Islet precursor cell (in vitro differentiated cells): ENCODE results near the gene ADGRV1.
"Not testable (repeated sequence)": the region's sequence is repeated elsewhere in the genome, so short reads cannot be mapped to it uniquely, and the experiment has no call there.

Experiments used
- DNase-seq: peaks from one replicate; pipeline ENCODE4 v3.0.0-alpha.2; 2018

ADGRV1 gene

DNA sequence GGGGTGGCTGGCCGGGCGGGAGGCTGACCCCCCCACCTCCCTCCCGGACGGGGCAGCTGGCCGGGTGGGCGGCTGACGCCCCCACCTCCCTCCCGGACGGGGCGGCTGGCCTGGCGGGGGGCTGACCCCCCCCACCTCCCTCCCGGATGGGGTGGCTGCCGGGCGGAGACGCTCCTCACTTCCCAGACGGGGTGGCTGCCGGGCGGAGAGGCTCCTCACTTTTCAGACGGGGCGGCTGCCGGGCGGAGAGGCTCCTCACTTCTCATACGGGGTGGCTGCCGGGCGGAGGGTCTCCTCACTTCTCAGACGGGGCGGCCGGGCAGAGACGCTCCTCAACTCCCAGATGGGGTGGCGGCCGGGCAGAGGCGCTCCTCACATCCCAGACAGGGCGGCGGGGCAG lies 37.2 kb downstream of the ADGRV1 start:
- DNase-seq, result not testable (repeated sequence)

DNA sequence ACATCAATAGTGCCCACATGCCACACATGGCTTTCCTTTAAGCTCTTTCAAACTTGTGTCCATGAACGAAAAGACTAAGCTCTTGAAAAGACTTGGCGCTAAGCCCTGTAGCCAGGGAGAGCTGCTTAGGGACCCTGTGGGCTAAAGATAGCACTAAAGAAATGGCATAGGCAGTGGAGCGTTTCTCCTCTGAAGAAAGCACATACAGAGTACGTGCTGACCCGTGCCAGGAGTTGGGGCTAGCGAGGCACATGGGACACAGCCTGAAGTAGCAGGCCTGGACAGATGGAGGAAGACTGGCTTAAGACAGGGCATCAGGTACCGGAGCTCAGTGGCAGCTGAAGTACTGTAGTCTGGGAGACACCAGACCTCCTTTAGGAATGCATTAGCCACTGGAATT lies 39.7 kb downstream of the ADGRV1 start:
- no peak for DNase-seq

DNA sequence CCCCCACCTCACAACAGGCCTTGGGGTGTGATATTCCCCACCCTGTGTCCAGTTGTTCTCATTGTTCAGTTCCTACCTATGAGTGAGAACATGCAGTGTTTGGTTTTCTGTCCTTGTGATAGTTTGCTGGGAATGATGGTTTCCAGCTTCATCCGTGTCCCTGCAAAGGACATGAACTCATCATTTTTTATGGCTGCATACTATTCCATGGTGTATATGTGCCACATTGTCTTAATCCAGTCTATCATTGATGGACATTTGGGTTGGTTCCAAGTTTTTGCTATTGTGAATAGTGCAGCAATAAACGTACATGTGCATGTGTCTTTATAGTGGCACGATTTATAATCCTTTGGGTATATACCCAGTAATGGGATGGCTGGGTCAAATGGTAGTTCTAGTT lies 41.7 kb downstream of the ADGRV1 start:
- not testable (repeated sequence) for DNase-seq

DNA sequence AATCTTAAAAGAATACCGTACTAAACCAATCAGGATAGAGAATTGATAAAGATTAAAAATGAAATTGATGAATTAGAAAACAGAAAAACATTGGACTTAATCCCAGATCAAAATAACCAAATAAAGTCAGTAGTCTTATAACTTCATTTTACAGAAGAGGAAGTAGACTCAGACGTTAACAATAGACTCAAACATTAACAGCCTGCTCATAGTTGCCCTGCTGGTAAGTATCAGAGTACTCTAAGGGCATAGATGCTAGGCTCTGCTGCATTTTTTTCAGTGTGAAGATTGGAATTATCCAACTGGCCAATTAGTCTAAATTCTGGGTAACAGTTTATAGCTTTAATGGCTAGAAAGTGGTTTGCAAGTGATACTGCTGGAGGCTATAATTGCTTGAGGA lies 42.9 kb downstream of the ADGRV1 start:
- no peak for DNase-seq

DNA sequence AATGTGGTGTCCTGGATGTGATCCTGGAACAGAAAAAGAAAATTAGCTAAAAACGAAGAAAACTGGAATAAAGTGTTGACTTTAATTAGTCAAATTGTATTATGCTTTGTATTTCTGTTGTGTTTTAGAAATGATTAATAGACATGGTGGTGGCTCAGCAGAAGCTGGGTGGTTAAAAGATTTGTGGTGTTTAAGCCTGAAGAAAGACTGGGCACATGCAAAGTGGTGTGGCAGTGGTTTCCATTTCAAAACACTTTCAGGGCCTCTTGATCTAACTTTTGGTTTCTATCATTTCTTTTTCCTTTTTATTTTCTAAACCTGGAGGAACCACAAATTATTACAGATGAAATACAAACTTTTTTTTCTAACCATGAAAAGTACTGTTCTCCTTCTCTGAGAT lies 44.1 kb downstream of the ADGRV1 start:
- no peak for DNase-seq

DNA sequence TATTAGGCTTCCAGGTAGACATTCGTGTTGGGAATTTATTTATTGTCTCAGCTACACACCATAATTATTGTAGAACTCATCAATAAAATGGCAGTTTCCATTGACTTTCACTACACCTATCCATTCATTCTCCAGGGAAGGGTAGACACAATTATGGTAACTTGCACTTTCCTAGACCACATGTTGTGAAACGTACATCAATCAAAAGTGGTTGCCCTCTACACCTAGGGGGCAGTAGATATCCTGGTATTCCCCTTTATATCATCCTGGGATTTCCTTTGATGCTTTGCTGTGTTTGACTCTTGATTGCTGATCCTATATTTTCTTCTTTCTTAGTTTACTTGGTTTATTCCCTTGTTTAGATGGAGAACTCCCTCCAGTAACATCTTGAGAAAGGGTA lies 47.9 kb downstream of the ADGRV1 start:
- no peak for DNase-seq

DNA sequence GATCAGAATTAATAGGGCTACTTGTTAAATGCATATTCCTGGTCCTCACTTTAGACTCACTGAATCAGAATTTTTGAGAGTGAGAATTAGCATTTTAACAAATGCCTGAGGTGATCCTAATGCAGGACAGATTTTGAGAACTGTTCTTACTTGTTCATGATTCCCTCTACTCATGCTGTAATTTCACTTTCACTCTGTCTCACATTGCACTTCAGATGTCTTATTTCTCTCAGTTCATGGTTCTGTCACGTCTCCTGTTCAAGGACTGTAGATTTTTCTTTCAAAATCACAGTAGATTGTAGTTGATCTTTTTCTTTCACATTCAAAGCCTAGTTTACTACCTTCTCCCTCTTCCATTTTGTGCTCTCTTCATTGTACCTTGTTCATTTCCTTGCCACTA lies 54.3 kb downstream of the ADGRV1 start:
- no peak for DNase-seq

DNA sequence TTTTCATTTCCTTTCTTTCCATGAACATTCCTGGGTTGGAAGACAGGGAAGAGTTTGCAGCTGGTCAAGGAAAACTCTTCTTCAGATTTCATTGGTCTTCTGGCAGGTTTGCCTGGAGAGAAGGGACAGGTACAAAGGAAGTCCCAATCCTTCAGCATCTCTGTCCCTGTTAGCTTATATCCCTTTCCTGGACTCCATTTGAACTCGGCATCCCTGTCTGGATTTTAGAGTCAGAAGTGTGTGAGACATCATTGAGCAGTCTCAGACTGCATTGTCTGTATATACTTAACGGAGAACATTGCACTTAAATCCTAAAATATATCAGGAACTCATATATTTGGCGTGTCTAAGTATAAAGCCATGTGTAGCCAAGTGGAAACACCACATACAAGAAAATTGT lies 54.9 kb downstream of the ADGRV1 start:
- no peak for DNase-seq

DNA sequence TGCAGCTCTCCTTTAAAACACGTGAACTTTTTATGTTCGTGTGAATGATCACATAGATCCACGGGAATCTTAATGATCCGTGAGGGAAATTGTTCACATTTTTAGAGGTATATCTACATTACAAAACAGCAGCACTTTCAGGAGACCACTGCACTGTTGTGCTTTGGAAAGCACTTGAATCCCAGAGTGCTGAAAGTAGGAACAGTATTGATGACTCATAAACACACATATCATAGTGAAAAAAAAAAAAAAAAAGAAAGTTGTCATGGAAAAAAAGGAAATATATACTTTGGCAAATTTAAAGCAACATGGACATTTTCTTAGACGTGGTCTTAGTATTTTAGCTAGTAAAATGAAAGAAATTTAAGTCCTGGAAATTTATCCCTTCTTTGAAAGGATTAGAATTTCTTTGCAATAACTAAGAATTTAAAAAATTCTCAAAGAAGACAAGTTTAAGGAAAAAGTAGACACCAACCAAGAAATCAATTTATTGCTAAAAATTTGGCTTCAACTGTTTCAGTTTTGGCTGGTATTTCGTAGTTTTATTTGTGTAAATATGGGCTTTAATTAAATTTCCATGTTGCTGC lies 55.4 kb downstream of the ADGRV1 start:
- DNase-seq, result no peak

DNA sequence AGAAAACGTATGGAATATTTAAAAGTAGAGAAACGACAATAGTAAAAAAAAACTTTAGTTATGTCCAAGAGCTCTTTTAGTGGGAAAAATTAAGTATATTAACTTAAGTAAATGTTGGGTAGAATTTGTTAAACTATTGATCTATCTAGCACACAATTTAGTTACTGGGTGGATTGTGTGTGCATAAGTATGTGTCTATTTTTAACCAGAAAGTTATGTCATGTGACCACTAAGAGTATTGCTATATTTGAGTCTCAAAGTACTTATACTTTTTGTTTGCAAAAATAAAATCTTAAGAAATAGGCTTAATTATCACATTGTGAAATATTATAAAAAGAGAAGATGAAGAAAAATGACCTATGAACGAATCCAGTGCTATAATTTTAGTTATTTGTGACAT lies 56.8 kb downstream of the ADGRV1 start:
- DNase-seq, result no peak

DNA sequence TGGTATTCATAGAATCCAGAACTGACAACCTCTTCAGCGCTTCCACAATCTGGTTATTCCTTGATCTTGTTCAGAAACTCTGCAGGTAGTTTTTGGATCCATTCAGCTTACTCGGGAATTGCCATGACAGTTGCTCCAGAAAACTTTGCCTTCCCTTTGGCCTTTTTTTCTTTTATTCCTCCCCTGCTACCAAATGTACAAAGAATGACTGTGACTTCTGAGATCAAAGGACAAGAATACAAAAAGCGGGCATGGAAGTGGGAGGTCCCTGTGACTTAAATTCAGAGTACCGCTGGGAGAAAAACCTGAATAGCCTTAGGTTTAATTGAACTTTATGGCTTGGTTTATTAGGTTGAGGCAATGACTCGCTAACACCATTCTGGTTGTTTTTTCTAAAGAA lies 59.5 kb downstream of the ADGRV1 start:
- no peak for DNase-seq

DNA sequence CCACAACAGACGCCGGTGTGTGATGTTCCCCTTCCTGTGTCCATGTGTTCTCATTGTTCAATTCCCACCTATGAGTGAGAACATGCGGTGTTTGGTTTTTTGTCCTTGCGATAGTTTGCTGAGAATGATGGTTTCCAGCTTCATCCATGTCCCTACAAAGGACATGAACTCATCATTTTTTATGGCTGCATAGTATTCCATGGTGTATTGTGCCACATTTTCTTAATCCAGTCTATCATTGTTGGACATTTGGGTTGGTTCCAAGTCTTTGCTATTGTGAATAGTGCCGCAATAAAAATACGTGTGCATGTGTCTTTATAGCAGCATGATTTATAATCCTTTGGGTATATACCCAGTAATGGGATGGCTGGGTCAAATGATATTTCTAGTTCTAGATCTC lies 61.2 kb downstream of the ADGRV1 start:
- not testable (repeated sequence) for DNase-seq

DNA sequence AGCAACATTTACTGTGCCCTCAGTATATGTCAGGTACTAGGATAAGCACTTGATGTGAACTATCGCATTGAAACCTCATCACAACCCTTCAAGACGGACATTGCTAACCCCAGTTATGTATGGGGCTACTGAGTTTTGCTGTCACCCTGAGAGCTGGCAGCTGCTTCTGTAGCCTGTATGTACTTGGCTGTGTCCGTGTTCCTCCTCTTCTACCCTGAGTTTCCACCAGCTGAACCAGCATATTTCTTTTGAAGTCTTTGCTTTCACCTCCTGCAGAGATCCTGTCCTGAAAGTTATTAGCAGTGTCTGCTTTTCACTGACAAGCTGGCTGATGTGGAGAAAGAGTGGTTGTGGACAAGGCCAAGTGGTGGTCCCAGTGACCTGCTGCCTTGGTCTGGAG lies 63.3 kb downstream of the ADGRV1 start:
- DNase-seq, result no peak

DNA sequence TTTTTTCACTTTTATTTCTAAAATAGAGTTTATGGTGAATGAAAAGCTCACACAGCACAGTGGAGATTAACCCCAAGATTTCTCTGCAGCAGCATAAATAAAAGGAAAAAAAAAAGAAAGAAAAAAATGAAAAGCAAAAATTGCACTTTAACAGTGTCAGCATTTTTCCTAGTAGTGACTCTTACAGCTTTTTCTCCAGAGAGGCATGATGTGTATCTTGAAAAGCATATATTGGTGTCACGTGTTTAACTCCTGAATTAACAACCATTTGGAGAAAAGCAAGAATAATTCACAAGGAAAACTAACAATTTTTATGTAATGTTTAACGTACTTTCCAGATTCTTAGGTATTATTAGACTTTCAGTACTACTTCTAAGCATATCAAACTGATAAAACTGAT lies 67.9 kb downstream of the ADGRV1 start:
- no peak for DNase-seq

DNA sequence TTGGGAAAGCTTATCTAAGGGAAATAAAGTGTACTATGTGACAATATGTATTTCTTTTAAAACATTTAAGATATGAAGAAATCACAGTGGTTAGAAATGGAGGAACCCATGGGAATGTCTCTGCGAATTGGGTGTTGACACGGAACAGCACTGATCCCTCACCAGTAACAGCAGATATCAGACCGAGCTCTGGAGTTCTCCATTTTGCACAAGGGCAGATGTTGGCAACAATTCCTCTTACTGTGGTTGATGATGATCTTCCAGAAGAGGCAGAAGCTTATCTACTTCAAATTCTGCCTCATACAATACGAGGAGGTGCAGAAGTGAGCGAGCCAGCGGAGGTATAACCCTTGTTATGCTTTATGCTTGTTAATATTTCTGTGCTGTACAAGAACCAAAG lies 69.9 kb downstream of the ADGRV1 start:
- no peak for DNase-seq

DNA sequence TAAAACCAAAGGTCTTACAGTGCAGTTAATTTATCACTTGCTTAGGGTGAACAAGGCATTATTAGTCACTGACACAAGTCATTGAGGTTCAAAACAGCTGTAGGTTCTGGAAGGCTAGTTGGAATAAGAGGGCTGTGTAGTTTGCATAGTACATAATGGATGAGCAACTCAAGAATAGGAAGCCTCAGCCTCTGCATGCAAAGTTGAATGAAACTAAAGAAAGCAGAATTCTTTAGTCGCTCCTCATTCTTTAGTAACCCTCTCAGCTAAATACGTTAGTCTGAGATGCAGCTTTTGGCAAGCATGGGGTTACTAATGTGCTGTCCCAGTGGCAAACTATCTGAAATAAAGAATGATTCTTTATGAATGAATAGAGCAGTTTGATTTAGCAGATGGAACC lies 74.2 kb downstream of the ADGRV1 start:
- DNase-seq, result no peak

DNA sequence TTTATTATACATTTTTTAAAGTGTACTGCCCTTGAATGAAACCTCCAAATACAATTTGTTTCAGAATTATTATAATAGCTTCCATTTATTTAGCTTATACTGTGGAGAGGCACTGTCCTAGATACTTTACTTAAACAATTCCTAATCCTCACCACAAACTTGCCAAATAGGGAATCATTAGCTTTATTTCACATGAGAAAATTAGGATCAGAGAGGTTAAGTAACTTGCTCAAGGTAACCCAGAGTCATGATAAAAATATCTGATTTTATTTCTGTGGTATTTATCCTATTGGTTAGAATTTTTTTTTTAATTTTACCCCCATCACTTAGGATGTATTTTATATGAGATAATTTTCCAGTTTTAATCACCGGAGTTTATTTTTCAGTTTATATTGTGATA lies 78.4 kb downstream of the ADGRV1 start:
- no peak for DNase-seq

DNA sequence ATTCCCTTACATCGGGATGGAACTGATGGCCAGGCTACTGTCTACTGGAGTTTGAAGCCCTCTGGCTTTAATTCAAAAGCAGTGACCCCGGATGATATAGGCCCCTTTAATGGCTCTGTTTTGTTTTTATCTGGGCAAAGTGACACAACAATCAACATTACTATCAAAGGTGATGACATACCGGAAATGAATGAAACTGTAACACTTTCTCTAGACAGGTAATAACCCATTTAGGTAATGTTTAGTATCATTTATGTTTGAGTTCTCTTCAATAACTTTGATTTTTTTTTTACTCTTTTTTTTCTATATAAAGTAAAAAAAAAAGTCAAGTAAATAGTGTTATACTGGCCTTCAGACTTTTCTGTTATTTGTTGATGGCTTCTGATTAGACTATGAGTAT lies 79.1 kb downstream of the ADGRV1 start:
- DNase-seq, result no peak

DNA sequence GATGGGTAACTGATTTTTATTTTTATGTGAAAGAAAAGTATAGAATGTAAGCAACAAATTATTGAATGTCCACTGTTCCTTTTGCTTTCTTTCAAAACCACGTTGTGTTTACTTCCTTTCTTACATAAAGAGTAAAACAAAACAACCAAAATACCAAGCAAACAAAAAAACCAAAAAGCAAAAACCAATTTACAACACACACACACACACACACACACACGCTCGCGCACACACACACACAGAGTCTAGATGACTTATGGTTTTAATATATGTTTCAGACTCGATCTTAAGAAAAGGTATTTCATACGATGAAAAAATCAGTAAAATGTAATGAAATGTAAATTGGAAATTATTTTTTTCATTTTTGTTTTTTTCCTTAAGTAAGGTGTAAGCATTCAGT lies 80.3 kb downstream of the ADGRV1 start:
- no peak for DNase-seq

DNA sequence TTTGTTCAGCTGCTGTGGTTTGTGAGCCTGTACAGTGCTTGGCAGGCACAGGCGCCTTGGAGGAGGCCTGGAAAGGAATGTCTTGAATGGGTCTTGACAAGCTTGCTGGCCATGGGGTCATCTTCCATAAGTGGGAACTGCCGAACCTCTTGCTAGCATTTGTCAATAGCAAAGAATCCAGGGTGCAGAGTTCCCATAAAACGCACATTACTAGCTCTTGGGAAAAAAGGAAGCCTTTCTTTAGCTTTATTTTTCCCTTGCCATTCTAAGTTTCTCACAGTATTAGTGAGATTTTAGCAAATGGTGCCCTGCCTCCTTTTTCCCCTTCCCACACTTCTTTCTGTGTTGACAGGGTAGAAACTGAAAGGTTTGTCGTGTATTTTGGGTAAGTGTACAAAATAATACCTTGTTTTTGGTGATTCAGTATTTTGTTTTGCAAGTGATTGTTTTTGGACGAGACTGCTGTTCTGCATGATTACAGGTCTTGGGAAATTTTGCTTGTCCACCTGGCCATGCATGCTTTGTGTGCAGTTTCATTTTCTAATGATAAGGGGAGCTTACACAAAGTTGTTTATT lies 82.0 kb downstream of the ADGRV1 start:
- DNase-seq, result peak; percentile 61

DNA sequence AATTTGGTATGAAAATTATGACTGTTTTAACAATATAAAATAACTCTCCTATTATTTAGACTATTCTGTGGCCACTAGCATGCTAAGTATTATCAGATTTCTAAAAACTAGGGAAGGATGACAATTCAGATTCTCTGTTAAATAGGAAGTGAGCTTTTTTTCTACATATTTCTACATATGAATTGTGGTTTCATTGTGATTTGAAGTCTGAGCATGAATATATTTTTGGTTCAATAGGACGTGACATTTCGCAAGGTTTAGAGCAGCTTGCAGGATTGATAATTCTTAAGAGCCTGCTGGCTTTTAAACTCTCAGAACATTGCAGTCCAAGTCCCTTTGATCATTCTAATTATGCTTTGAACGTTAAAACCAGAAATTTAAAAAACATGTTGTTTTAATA lies 82.9 kb downstream of the ADGRV1 start:
- no peak for DNase-seq

DNA sequence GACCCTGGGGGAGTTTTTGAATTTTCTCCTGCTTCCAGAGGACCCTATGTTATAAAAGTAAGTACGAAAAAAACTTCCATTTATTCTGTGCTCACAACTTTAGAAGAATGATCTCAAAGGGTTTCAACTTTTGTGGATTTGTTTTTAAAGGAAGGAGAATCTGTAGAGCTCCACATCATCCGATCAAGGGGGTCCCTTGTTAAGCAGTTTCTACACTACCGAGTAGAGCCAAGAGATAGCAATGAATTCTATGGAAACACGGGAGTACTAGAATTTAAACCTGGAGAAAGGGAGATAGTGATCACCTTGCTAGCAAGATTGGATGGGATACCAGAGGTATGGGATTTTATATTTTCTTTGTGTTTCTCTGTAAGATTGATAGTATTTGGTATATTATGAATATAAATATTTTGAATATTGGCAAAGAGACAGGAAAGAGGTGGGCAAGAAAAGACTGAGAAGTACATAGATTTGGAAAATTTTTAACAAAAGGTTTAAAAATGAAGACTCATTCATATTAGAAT lies 84.2 kb downstream of the ADGRV1 start:
- no peak for DNase-seq

DNA sequence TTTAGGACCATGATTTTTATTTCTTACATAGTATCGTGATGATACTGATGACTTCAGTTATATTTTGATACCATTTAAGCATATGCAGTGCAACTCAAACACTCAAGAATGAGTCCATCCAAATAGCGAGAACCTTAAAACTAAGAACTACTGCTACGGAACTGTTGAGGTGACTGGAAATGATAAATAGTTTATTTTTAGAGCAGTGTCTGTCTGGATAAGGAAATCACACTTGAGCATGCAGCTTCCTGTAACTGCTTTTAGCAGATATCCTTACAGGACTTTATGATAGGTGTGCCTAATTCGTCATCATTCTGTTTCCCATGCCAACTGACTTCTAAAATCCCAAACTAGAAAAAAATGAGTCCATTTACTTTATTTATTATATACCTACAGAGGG lies 85.5 kb downstream of the ADGRV1 start:
- no peak for DNase-seq

DNA sequence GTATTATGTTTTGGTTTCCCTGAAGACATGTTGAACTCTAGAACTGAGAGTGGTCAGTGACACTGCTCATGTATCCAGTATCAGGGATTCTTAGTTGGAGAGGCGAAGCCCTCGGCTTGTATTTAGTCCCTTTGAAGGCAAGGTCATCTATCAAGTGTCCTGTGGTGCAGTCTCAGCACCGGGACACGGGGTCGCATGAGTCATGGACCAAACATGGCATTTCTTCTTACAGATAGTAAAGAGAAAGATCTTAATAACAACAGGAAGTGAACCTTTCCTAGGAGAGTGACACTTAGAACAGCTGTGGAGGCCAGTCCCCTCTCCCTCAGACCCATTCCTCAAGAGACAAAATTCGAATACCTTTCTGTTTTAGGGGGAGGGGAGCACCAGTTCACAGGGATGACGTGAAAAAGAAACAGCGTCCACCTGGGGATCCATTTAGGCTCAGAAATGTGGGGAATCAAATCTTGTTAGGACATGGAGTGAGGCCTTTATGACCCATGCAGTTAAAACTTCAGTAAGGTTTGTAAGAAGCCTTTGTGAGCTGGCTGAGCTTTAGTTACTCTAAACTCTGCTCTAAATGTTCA lies 86.5 kb downstream of the ADGRV1 start:
- DNase-seq, result peak; percentile 93

DNA sequence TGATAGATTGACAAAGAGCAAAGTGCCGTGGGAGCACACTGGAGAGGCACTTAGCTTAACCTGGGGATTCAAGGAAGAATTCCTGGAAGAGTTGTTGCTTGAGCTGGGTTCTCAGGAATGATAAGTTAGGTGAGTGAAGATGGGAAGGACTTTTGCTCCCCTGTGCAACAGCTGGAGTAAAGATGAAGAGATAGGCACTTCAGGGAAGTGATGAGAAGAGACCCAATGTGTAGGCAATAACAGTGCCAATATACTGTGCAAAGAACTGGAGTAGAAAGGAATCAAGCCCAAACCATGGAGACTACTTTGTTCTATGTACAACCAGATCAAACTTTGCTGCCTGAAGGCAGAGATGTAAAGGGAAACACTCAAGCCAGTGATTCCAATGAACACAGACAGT lies 92.2 kb downstream of the ADGRV1 start:
- DNase-seq, result no peak
